ENCODE measurements around the gene GABRB3. TPM values are rescaled to one million over a fixed set of nuclear protein-coding genes. Genes with fewer than 3 reads are reported as not detected.
A peak's percentile ranks its signal among the peaks of the same experiment; 100 is the strongest.

Gene GABRB3
- total RNA-seq, 4 donors from 2014 or later: 15.0 to 46.7 (median 20.6) TPM

DNA sequence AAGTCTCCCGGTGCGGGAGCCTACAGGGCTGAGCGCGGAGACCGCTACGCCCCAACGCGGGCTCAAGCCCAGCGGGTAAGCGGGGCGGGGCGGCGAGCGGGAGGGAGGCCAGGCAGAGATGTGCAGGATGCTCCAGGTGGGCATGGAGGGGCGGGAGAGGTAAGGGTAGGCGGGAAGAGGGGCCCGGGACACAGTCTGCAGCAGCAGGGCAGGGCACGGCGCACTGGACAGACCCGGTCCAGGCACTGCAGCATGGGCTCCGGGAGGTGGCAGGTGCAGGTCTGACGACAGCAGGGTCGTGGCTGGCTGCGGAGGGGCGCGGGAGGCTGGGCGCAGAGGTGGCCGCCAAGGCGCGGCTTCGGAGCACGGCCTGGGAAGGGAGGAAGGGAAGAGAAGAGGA lies 102.8 kb downstream of the GABRB3 start:
- WGBS, 2 donors: 59 to 62% methylated on average over 29 to 32 of the region's 32 CpGs
- no peaks in the 10 kb centered on the region for H3K27me3 ChIP-seq
- intact Hi-C loops (cut with DNase I): no loop called here

GRCh38 chr15:26667222-26667988 lies 105.5 kb downstream of the GABRB3 start:
- WGBS, 2 donors: 56% methylated on average over 14 of the region's 14 CpGs
- peak; percentile 92 to 95 for DNase-seq
- H3K9me3 ChIP-seq: no peaks in the 10 kb centered on the region
- TF ChIP-seq CTCF (IDR thresholded peaks at IDR 0.05): no peak
- TF ChIP-seq POLR2A (IDR thresholded peaks at IDR 0.05): no peak
- no peaks in the 10 kb centered on the region for H3K36me3 ChIP-seq
- no peak overlapping the region for H3K4me3 ChIP-seq (replicated peaks in 1 of 3)
- intact Hi-C loops (cut with DNase I): no loop called here
- peaks cover 20 to 32% of the 10 kb centered on the region in 2 donors for H3K4me1 ChIP-seq
- no peaks in the 10 kb centered on the region for H3K27me3 ChIP-seq
- peak overlapping the region; percentile 56 to 75 (median 67) for H3K27ac ChIP-seq

More for the DNA sequence above, 102.8 kb downstream of the GABRB3 start:
- Histone ChIP-seq H3K27ac (no peak overlapping the region), H3K36me3 (no peaks in the 10 kb centered on the region), H3K4me3 (replicated peaks in 1 of 3) (no peak overlapping the region), H3K9me3 (no peaks in the 10 kb centered on the region), H3K4me1 (peaks cover 18 to 29% of the 10 kb centered on the region in 2 donors)
- peak in 1 of 2 donors; percentile 35 for DNase-seq
- TF ChIP-seq CTCF (IDR thresholded peaks at IDR 0.05) (no peak), POLR2A (IDR thresholded peaks at IDR 0.05) (no peak)

GRCh38 chr15:26665957-26666791 lies 106.7 kb downstream of the GABRB3 start:
- H3K4me3 ChIP-seq (replicated peaks in 1 of 3): no peak overlapping the region
- intact Hi-C loops (cut with DNase I): no loop called here
- peak in 4 of 6 experiments; percentile 31 to 56 (median 33) for TF ChIP-seq CTCF (IDR thresholded peaks at IDR 0.05)
- no peak for TF ChIP-seq POLR2A (IDR thresholded peaks at IDR 0.05)
- H3K27me3 ChIP-seq: no peaks in the 10 kb centered on the region
- WGBS, 2 donors: 16 to 34% methylated on average over 11 of the region's 11 CpGs
- no peaks in the 10 kb centered on the region for H3K36me3 ChIP-seq
- H3K4me1 ChIP-seq: peaks cover 20 to 32% of the 10 kb centered on the region in 2 donors
- peak; percentile 92 for DNase-seq
- no peaks in the 10 kb centered on the region for H3K9me3 ChIP-seq
- H3K27ac ChIP-seq: peak overlapping the region; percentile 56 to 75 (median 67)

- Histone ChIP-seq H3K36me3 (no peaks in the 10 kb centered on the region), H3K4me3 (replicated peaks in 1 of 3) (no peak overlapping the region), H3K27ac (no peak overlapping the region), H3K4me1 (peaks cover 19 to 22% of the 10 kb centered on the region in 2 donors), H3K27me3 (no peaks in the 10 kb centered on the region), H3K9me3 (no peaks in the 10 kb centered on the region)
- intact Hi-C loops (cut with DNase I): no loop called here
- no peak for DNase-seq
- 67 to 80% methylated on average over 6 of the region's 6 CpGs for WGBS, 2 donors
- TF ChIP-seq POLR2A (IDR thresholded peaks at IDR 0.05) (no peak), CTCF (IDR thresholded peaks at IDR 0.05) (no peak)
These were observed 110.6 kb downstream of the GABRB3 start for GRCh38 chr15:26662283-26662682.

Data from thyroid gland (tissue), 4 donors.